Measurements from ENCODE around the gene GABRE. TPM values are rescaled to one million over a fixed set of nuclear protein-coding genes. Genes with fewer than 3 reads are reported as not detected.

GABRE gene
- polyA plus RNA-seq, 2 of the 4 experiments (the other 2 are of a cell fraction) = 60.7 to 92.4 TPM

DNA sequence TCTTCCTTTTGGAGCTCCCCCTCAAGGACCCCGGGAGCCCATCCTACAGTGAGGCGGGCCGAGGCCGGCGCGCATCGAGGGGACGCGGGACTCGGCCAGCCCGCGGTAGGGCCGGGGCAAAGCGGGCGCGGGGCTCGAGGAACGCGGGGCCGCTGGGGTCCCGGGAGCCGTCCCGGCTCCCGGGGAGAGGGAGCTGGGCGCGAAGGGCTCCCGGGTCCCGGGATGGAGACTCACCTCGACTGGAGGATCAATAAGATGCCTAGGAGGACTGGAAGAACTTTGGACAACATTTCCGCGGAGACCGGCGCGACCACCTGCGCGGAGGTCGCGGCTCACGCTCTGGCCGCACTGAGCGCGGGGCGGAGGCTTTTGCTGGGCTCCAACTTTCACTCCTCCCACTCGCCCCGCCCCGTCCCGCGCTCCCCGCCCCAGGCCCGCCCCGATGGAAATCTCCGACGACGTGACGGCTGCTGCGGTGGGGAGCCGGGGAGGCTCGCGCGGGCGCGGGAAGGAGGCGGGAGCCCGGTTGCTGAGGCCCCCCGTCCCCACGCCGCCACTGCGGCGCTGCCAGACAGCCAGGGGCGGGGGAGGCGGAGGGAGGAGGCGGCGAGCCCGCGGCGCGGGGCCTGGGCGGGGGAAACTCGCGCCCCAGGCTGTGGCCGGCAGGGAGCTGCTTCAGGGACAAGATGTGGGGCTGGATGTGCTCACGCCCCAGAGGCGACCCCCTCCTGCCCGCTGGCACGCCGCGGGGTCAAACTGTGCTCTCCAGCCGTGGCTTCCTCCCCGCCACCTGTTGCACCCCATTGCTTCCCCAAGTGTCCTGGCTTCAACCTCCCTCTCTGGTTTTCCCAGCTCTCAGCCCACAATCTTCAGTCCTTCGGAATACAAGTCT lies at the start of gene GABRE (continued):
- TF ChIP-seq, protein P1, sequence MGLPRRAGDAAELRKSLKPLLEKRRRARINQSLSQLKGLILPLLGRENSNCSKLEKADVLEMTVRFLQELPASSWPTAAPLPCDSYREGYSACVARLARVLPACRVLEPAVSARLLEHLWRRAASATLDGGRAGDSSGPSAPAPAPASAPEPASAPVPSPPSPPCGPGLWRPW (IDR thresholded peaks at IDR 0.05) = no peak
- TF ChIP-seq KDM5A (IDR thresholded peaks at IDR 0.05) (no peak), CBX8 (IDR thresholded peaks at IDR 0.05) (no peak), NPAS2 (CRISPR knock-in tag; IDR thresholded peaks at IDR 0.05; ENCODE audit: borderline replicate concordance) (no peak), BHLHE40 (IDR thresholded peaks at IDR 0.05; ENCODE audit: low read depth, low read length) (no peak), MYC (IDR thresholded peaks at IDR 0.05; ENCODE audit: borderline replicate concordance, low read length) (no peak), HOXB13 (CRISPR knock-in tag; IDR thresholded peaks at IDR 0.05; ENCODE audit: low read depth) (no peak), EHF (CRISPR knock-in tag; IDR thresholded peaks at IDR 0.05) (no peak)
- TF ChIP-seq, protein P2, sequence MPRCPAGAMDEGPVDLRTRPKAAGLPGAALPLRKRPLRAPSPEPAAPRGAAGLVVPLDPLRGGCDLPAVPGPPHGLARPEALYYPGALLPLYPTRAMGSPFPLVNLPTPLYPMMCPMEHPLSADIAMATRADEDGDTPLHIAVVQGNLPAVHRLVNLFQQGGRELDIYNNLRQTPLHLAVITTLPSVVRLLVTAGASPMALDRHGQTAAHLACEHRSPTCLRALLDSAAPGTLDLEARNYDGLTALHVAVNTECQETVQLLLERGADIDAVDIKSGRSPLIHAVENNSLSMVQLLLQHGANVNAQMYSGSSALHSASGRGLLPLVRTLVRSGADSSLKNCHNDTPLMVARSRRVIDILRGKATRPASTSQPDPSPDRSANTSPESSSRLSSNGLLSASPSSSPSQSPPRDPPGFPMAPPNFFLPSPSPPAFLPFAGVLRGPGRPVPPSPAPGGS (IDR thresholded peaks at IDR 0.05) = peak; percentile 83
- TF ChIP-seq, protein P3, sequence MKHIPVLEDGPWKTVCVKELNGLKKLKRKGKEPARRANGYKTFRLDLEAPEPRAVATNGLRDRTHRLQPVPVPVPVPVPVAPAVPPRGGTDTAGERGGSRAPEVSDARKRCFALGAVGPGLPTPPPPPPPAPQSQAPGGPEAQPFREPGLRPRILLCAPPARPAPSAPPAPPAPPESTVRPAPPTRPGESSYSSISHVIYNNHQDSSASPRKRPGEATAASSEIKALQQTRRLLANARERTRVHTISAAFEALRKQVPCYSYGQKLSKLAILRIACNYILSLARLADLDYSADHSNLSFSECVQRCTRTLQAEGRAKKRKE (CRISPR knock-in tag; IDR thresholded peaks at IDR 0.05; ENCODE audit: low read depth) = no peak
- TF ChIP-seq, protein P4, sequence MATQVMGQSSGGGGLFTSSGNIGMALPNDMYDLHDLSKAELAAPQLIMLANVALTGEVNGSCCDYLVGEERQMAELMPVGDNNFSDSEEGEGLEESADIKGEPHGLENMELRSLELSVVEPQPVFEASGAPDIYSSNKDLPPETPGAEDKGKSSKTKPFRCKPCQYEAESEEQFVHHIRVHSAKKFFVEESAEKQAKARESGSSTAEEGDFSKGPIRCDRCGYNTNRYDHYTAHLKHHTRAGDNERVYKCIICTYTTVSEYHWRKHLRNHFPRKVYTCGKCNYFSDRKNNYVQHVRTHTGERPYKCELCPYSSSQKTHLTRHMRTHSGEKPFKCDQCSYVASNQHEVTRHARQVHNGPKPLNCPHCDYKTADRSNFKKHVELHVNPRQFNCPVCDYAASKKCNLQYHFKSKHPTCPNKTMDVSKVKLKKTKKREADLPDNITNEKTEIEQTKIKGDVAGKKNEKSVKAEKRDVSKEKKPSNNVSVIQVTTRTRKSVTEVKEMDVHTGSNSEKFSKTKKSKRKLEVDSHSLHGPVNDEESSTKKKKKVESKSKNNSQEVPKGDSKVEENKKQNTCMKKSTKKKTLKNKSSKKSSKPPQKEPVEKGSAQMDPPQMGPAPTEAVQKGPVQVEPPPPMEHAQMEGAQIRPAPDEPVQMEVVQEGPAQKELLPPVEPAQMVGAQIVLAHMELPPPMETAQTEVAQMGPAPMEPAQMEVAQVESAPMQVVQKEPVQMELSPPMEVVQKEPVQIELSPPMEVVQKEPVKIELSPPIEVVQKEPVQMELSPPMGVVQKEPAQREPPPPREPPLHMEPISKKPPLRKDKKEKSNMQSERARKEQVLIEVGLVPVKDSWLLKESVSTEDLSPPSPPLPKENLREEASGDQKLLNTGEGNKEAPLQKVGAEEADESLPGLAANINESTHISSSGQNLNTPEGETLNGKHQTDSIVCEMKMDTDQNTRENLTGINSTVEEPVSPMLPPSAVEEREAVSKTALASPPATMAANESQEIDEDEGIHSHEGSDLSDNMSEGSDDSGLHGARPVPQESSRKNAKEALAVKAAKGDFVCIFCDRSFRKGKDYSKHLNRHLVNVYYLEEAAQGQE (IDR thresholded peaks at IDR 0.05) = no peak

DNA sequence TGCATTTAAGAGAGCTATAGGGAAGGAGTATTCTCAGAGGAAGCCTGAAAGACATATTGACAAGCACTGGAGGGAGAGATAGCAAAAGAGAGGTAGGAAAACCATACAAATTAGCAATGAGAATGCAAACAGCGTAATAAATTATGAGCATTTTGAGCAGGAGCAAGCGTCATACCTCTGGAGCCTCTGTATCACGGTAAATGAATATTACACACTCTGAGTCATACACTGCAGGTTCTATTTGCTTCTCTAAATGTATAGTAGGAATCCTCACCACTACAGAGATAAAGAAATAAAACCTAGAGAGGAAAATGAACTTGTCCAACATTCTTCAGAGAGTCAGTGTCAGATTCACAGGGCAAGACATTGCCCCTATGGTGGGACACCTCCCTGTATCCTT lies 46.4 kb upstream of the GABRE start:
- FAIRE-seq (no peak), ATAC-seq (no peak), DNase-seq (ENCODE audit: low read depth in 1 of 2, low spot score in 1 of 2) (no peak)
- TF ChIP-seq SREBF2 (IDR thresholded peaks at IDR 0.05) = no peak
- TF ChIP-seq JUNB (IDR thresholded peaks at IDR 0.05) = no peak
- TF ChIP-seq, protein P5, sequence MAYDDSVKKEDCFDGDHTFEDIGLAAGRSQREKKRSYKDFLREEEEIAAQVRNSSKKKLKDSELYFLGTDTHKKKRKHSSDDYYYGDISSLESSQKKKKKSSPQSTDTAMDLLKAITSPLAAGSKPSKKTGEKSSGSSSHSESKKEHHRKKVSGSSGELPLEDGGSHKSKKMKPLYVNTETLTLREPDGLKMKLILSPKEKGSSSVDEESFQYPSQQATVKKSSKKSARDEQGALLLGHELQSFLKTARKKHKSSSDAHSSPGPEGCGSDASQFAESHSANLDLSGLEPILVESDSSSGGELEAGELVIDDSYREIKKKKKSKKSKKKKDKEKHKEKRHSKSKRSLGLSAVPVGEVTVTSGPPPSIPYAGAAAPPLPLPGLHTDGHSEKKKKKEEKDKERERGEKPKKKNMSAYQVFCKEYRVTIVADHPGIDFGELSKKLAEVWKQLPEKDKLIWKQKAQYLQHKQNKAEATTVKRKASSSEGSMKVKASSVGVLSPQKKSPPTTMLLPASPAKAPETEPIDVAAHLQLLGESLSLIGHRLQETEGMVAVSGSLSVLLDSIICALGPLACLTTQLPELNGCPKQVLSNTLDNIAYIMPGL (CRISPR knock-in tag; IDR thresholded peaks at IDR 0.05; ENCODE audit: borderline replicate concordance) = no peak
- Histone ChIP-seq H3K4me2 (no peak overlapping the region), H3K4me1 (no peaks in the 10 kb centered on the region), H3K9me3 (no peaks in the 10 kb centered on the region), H3K27ac (no peak overlapping the region), H3K4me3 (no peak overlapping the region)
- CTCF ChIA-PET = no interaction called here
- WGBS (ENCODE audit: missing lambda C conversion rate) = 34% methylated on average over 3 of the region's 3 CpGs
- POLR2A ChIA-PET = no interaction called here

DNA sequence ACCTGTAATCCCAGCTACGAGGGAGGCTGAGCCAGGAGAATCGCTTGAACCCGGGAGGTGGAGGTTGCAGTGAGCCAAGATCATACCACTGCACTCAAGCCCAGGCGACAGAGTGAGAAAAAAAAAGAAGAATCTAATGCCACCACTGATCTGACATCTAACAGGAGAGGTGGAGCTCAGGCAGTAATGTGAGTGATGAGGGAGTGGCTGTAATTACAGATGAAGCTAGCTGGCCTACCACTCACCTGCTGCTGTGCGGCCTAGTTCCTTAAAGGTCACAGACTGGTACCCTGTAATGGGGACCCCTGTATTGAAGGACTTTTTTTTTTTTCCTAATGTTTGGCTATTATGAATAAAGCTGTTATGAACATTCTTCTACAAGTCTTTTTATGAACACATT lies 25.3 kb upstream of the GABRE start:
- Histone ChIP-seq H3K4me3 (no peak overlapping the region), H3K4me1 (no peaks in the 10 kb centered on the region), H3K9me3 (no peaks in the 10 kb centered on the region), H3K27ac (no peak overlapping the region), H3K4me2 (no peak overlapping the region)
- CTCF ChIA-PET = no interaction called here
- POLR2A ChIA-PET = no interaction called here
- DNase-seq (ENCODE audit: low read depth in 1 of 2, low spot score in 1 of 2) (no peak), FAIRE-seq (no peak), ATAC-seq (no peak)
- TF ChIP-seq EHF (CRISPR knock-in tag; IDR thresholded peaks at IDR 0.05) (no peak), SMC3 (IDR thresholded peaks at IDR 0.05) (no peak), CBX2 (IDR thresholded peaks at IDR 0.05; ENCODE audit: borderline replicate concordance, low read depth) (no peak), CEBPB (IDR thresholded peaks at IDR 0.05) (no peak), CHD4 (IDR thresholded peaks at IDR 0.05; ENCODE audit: borderline replicate concordance) (no peak)
- WGBS (ENCODE audit: missing lambda C conversion rate) = 49% methylated on average over 5 of the region's 5 CpGs
